ENCODE data around the gene ZNF609. TPM values are rescaled to one million over a fixed set of nuclear protein-coding genes. Genes with fewer than 3 reads are reported as not detected.
A peak's percentile ranks its signal among the peaks of the same experiment; 100 is the strongest.

Gene ZNF609
- total RNA-seq, 1 experiment from 2014 or later, result 49.0 TPM

DNA sequence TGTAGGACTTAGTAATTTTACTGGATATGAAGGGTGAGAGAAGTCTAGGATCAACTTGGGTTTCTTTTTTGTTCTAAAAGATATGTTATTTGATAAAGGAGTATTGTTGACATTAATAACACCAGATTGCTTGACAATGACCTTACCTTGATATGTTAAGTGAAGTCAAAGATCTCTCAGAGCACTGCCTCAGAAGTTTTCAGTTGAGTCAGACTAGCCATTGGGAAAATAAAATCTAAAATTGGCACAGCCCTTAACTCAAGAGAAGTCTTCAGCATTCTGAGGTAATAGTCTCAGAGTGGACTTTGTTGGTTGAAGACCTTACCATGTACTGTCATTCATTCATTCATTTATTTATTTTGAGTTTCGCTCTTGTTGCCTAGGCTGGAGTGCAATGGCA lies 22.4 kb upstream of the ZNF609 start:
- intact Hi-C loops (cut with micrococcal nuclease), result no loop called here
- ChIA-PET CTCF (interaction anchor here (0.6 to 1.0 kb wide), 2 partner anchors 291 to 340 kb away, joined by 3 read pairs; no protein-coding TSS in a partner anchor), POLR2A (no interaction called here)
- TF ChIP-seq, protein P1, sequence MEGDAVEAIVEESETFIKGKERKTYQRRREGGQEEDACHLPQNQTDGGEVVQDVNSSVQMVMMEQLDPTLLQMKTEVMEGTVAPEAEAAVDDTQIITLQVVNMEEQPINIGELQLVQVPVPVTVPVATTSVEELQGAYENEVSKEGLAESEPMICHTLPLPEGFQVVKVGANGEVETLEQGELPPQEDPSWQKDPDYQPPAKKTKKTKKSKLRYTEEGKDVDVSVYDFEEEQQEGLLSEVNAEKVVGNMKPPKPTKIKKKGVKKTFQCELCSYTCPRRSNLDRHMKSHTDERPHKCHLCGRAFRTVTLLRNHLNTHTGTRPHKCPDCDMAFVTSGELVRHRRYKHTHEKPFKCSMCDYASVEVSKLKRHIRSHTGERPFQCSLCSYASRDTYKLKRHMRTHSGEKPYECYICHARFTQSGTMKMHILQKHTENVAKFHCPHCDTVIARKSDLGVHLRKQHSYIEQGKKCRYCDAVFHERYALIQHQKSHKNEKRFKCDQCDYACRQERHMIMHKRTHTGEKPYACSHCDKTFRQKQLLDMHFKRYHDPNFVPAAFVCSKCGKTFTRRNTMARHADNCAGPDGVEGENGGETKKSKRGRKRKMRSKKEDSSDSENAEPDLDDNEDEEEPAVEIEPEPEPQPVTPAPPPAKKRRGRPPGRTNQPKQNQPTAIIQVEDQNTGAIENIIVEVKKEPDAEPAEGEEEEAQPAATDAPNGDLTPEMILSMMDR (IDR thresholded peaks at IDR 0.05; ENCODE audit: unreplicated experiment), result no peak
- no TSS peak for BruUV-seq (replicated peaks)
- Mint-ChIP-seq H3K27ac (ENCODE audit: low read depth, unreplicated experiment) (peak overlapping the region; percentile 3), H3K9me3 (ENCODE audit: unreplicated experiment) (no peaks in the 10 kb centered on the region), H3K36me3 (ENCODE audit: insufficient read depth, unreplicated experiment) (peaks cover 12% of the 10 kb centered on the region), H3K4me3 (ENCODE audit: unreplicated experiment) (no peak overlapping the region), H3K27me3 (ENCODE audit: insufficient read depth, unreplicated experiment) (no peaks in the 10 kb centered on the region), H3K4me1 (ENCODE audit: insufficient read depth, unreplicated experiment) (peaks cover 16% of the 10 kb centered on the region)
- DNase-seq (ENCODE audit: unreplicated experiment), result no peak

DNA sequence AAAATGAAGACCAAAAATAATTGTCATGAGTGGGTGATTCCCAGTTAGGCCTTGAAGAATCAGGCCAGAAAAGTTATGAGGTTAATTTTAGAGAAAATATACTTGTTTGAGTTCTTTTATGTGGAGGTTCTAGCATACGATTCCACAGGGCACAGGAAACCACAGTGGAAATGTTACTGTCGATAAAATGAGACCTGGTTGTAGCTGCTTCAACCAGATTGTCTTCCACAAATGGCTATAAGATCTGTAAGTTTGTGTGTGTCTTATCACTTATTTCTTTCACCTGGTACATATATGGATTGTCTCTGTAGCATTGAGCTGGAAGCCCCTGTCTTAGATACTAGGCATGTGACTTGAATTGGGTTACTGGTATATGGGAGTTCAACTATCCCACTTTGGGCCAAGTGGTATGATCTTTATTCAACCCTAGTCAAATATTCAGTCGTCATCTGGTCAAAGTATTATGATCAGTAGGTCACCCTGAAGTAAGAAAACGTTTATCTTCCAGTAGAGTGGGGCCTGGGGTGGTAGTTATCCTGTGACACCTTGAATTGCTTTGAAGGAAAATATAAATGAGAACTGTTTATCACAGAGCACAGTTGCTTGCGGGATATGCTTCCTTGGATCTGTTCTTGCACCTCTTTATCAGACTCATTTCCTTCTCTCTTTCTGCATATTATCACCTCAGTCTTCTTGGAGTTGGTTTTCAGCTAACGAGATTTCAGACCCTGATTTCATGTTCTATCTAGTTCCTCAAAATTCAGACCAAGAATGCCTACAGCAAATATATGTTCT lies 21.5 kb upstream of the ZNF609 start:
- DNase-seq (ENCODE audit: unreplicated experiment), result no peak
- POLR2A ChIA-PET, result interaction anchor here (0.6 to 1.0 kb wide), 2 partner anchors 8 to 21 kb away, joined by 3 read pairs; partner anchors contain the start of gene ZNF609
- H3K27ac Mint-ChIP-seq (ENCODE audit: low read depth, unreplicated experiment), result no peak overlapping the region
- peaks cover 24% of the 10 kb centered on the region for H3K4me1 Mint-ChIP-seq (ENCODE audit: insufficient read depth, unreplicated experiment)
- H3K9me3 Mint-ChIP-seq (ENCODE audit: unreplicated experiment), result no peaks in the 10 kb centered on the region
- peaks cover 5% of the 10 kb centered on the region for H3K36me3 Mint-ChIP-seq (ENCODE audit: insufficient read depth, unreplicated experiment)
- CTCF ChIA-PET, result interaction anchor here (0.6 to 1.2 kb wide), 3 partner anchors 215 to 341 kb away, joined by 3 read pairs; no protein-coding TSS in a partner anchor
- TF ChIP-seq, protein P1 (IDR thresholded peaks at IDR 0.05; ENCODE audit: unreplicated experiment), result no peak
- no peaks in the 10 kb centered on the region for H3K27me3 Mint-ChIP-seq (ENCODE audit: insufficient read depth, unreplicated experiment)
- BruUV-seq (replicated peaks), result no TSS peak
- H3K4me3 Mint-ChIP-seq (ENCODE audit: unreplicated experiment), result no peak overlapping the region
- intact Hi-C loops (cut with micrococcal nuclease), result no loop called here

DNA sequence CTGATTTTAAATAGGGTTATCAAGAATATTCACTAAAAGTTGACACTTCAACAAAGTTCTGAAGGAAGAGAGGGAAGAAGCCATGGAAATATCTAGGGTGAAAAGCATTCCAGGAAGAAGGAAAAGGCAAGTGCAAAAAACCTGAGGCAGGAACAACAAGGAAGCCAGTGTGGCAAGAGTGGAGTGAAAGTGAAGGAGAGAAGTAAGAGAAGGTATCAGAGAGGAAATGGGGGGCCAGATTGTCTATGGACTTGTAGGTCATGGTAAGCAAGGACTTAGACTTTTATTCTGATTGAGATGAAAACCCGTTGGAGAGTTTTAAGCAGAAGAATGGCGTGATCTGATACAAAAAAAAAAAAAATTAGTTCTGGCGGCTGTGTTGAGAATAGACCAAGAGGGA lies 18.5 kb upstream of the ZNF609 start:
- peaks cover 9% of the 10 kb centered on the region for H3K36me3 Mint-ChIP-seq (ENCODE audit: insufficient read depth, unreplicated experiment)
- peaks cover 32% of the 10 kb centered on the region for H3K4me1 Mint-ChIP-seq (ENCODE audit: insufficient read depth, unreplicated experiment)
- no peaks in the 10 kb centered on the region for H3K27me3 Mint-ChIP-seq (ENCODE audit: insufficient read depth, unreplicated experiment)
- no peak overlapping the region for H3K27ac Mint-ChIP-seq (ENCODE audit: low read depth, unreplicated experiment)
- TF ChIP-seq, protein P1 (IDR thresholded peaks at IDR 0.05; ENCODE audit: unreplicated experiment), result no peak
- intact Hi-C loops (cut with micrococcal nuclease), result no loop called here
- CTCF ChIA-PET, result no interaction called here
- no peak overlapping the region for H3K4me3 Mint-ChIP-seq (ENCODE audit: unreplicated experiment)
- H3K9me3 Mint-ChIP-seq (ENCODE audit: unreplicated experiment), result no peaks in the 10 kb centered on the region
- no peak for DNase-seq (ENCODE audit: unreplicated experiment)
- BruUV-seq (replicated peaks), result no TSS peak
- POLR2A ChIA-PET, result no interaction called here

DNA sequence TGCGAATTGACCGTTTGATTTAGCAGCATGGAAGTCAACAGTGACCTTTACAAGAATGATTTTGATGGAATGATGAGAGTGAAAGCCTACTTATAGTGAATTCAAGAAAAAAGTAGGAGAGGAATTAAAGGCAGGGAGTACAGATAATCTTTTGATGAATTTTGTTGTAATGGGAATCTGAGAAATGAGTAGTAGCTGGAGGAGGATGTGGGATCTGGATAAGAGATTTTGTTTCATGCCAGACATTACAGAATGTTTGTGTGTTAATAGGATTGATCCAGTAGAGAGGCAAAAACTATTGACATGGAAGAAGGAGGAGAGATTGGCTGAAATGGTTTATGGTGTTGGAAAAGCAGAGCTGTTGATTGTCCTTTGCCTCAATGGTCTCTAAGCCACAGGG lies 17.4 kb upstream of the ZNF609 start:
- DNase-seq (ENCODE audit: unreplicated experiment), result no peak
- Mint-ChIP-seq H3K4me3 (ENCODE audit: unreplicated experiment) (peak overlapping the region; percentile 24), H3K9me3 (ENCODE audit: unreplicated experiment) (no peaks in the 10 kb centered on the region), H3K36me3 (ENCODE audit: insufficient read depth, unreplicated experiment) (peaks cover 13% of the 10 kb centered on the region), H3K4me1 (ENCODE audit: insufficient read depth, unreplicated experiment) (peaks cover 26% of the 10 kb centered on the region), H3K27ac (ENCODE audit: low read depth, unreplicated experiment) (peak overlapping the region; percentile 80), H3K27me3 (ENCODE audit: insufficient read depth, unreplicated experiment) (no peaks in the 10 kb centered on the region)
- TF ChIP-seq, protein P1 (IDR thresholded peaks at IDR 0.05; ENCODE audit: unreplicated experiment), result no peak
- POLR2A ChIA-PET, result interaction anchor here (0.6 to 3.3 kb wide), 3 partner anchors 17 to 1298 kb away, joined by 3 to 26 read pairs (median 3); partner anchors contain the start of gene ZNF609
- intact Hi-C loops (cut with micrococcal nuclease), result no loop called here
- BruUV-seq (replicated peaks), result no TSS peak
- CTCF ChIA-PET, result interaction anchor here (0.7 kb wide), 1 partner anchor 18 kb away, joined by 3 read pairs; no protein-coding TSS in a partner anchor

All from MCF 10A (cell line).